Erythroblast (primary cell): Measurements from ENCODE around the gene NPTX1.

Source experiments
- GATA1 ChIP-seq: IDR thresholded peaks from 2 replicates; pipeline ENCODE4 v1.6.1; 2011; ENCODE audit warnings: low read depth, mild to moderate bottlenecking, control low read depth, low read length, moderate library complexity
- POLR2A ChIP-seq: IDR thresholded peaks from 2 replicates; pipeline ENCODE4 v1.6.1; 2011; ENCODE audit warnings: mild to moderate bottlenecking, low read length

DNA sequence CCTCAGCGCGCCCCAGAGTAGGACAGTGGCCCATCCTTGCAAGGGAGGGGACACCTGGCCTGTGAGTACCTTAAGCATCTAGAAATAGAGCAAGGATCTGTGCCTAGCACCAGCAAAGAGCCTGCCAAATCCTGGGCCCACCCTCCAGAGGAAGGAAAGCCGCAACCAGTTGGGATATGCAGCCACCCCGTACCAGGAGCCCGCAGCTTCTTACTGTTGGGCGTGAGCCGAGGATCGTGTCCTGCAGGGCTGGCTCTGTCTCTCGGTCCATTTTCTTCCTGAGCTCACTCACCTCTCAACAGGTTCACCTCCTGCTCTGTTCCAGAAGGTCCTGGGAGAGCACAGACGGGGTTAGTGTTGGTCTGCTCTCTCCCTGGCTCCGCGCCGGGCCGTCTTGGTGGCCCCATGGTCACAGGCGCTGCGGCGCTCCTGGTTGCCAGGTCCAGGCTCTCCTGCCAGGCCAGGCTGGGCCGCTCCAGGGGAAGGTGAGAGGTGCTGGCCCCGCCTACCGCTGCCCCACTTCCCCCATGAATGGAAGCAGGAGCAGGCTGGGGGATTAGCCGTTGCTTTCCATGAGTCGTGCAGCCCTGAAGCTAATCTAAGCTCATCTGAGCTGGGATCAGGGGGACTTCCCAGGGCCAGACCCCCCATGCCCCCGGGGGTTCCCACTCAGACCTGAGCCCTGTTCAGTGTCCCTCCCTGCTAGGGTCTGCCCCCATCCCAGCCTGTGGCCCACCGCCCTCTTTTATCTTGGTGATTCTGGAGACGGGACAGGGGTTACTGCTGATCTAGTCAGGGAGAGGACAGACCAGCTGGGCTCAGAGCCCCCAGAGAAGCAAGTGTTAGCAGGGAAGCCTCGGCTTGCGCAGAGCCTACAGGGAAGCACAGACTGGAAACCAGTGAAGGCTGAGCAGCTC is 48.8 kb downstream of the NPTX1 start:
- no peak for TF ChIP-seq POLR2A
- TF ChIP-seq GATA1, result no peak
